Activated T-helper 1 cell treated with Interleukin-2 at 50 U/mL for 16 hours (primary cell): ENCODE measurements around the gene DOK7.

ENCODE experiments used
- DNase-seq: peaks from one replicate; pipeline ENCODE4 v3.0.0-alpha.2; 2020; ENCODE audit warnings: low read depth

DOK7 gene

DNA sequence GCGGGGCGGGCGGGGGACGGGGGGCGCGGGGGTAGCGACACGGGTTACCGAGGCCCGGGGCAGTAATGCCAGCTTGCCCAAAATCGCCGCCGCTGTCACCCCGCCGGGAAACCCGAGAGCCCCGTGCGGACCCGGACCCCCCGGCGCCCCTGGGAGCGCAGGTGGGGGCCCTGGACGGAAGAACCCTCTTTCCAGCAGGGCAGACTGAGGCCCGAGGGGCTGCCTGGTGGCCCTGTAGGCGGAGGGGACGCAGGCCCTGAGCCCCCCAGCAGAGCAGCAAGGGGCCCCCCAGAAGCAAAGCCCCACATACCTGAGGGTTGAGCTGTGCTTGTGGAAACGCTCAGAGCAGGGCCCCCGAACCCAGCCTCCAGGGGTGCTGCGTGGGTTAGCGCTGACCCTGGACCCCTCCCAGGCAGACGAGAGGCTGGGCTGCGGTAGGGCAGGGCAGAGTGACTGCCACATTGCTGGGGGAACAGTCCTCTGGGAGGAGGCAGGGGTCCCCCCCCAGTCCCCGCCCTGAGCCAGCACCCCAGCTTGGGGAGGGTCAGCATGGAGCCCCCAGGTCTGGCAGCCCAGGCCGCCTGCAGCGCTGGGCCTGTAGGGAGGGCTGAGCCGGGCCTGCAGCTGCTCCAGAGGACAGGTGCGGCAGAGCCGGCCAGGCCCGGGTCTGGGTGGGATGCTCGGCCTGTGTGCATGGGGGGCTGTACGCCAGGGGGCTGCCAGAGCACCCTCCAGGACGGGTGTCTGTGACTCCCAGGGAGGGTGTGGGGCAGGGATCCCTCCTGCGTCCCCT lies 646 bp downstream of the DOK7 start:
- DNase-seq: no peak

GRCh38 chr4:3464349-3464905 lies 1.3 kb downstream of the DOK7 start:
- DNase-seq: no peak

DNA sequence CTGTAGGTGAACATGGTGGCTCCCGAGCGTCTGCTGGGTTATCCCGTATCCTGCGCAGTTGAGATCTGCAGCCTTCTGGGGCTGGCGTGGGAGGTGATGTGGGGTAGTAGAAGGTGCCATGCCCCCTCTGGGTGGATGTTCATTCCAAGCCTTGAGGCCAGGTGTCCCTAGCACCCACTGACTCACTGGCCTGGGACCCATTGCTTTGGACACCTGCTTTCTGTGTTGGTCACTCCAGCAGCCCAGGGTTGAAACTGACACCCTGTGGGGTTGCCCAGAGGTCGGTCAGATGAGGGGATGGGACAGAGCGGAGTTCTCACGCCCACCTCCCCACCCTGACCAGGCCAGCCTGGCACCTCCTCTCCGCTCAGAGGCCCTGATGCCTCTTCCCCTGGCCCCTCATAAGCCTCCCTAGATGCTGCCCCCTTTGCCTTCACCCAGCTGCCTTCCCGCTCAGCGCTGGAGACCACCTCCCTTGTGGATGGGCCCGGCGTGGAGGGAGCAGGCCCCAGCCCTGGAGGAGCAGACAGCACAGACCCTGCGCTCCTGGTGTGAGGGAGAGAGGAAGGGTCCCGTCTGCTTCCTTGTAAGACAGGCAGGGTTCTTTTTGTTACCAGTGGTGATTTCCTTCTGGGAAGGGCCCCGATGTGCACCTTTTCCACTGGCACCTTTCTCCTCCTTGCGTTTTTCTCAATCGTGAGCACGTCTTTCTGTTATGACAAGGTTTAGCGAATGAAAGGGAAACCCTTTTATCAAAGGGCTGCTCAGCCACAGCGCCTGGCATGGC lies 2.0 kb downstream of the DOK7 start:
- no peak for DNase-seq

GRCh38 chr4:3465698-3466671 lies 2.9 kb downstream of the DOK7 start:
- DNase-seq: no peak

GRCh38 chr4:3466691-3467600 lies 3.8 kb downstream of the DOK7 start:
- DNase-seq: no peak

- DNase-seq: no peak
These were observed 4.5 kb downstream of the DOK7 start for GRCh38 chr4:3467601-3468031.

GRCh38 chr4:3468154-3468553 lies 5.0 kb downstream of the DOK7 start:
- no peak for DNase-seq

GRCh38 chr4:3468804-3469203 lies 5.7 kb downstream of the DOK7 start:
- DNase-seq: no peak

DNA sequence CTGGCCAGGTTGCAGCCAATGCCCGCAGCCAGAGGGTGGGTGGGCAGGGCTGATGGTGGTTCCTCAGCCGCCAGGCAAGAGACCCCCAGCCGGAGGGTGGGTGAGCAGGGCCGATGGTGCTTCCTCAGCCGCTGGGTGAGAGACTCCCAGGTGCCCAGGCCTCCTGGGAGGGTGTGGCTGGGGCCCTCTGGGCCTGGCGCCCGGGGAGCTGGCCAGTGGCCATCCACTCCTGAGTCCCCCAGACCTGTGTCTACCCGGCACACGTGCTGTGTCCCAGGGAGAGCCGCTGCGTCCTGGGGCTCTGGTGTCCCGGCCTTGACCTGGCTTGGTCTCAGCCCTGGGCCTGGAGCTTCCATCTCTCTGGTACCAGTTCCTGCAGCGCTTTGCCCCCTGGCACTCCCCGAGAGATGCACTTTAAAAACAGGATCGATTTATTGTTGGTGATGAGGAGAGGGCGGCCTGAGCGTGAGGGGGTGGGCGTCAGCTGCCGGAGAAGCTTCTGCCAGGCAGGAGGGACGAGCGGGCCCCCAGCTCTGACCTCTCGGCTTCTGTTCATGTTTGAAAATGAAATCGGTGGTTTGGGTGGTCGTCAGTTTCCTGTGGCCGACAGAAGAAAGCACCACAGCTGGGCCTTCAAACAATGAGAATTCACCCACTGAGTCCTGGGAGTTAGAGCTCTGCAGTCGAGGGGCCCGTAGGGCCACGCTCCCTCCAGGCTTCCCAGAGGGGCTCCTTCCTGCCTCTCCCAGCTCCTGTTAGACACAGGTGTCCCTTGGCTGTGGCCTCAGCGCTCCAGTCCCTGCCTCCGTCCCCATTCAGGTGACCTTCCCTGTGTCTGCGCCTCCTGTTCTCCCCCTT lies 6.5 kb downstream of the DOK7 start:
- DNase-seq: no peak

GRCh38 chr4:3470244-3471097 lies 7.4 kb downstream of the DOK7 start:
- DNase-seq: no peak

- DNase-seq: no peak
These were observed 8.1 kb downstream of the DOK7 start for GRCh38 chr4:3471098-3471760.

DNA sequence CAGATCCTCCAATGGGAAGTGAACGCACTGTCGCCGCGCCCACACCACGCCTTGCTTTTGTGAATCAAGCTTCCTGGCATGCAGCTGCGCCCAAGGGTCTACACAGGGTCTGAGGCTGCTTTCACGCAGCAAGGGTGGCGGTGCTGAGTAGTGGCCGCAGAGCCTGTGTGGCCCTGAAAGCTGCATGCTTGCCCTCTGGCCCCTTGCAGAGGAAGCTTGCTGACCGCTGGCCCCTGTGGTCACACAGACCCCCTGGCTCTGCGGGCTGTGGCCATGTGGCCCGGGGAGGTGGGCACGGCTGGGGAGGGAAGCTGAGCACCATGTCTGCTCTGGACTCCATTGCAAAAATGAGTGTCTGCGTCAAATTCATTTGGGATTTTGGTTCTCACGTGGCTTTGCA lies 8.8 kb downstream of the DOK7 start:
- no peak for DNase-seq

GRCh38 chr4:3472411-3473141 lies 9.5 kb downstream of the DOK7 start:
- DNase-seq: no peak

GRCh38 chr4:3473181-3473950 lies 10.3 kb downstream of the DOK7 start:
- DNase-seq: no peak

- DNase-seq: no peak
These were observed 11.1 kb downstream of the DOK7 start for GRCh38 chr4:3473996-3474765.
